GM12878 (cell line): ENCODE data around the gene CYP4F11. TPM values are rescaled to one million over a fixed set of nuclear protein-coding genes. Genes with fewer than 3 reads are reported as not detected.
"Not testable (repeated sequence)": the region's sequence is repeated elsewhere in the genome, so short reads cannot be mapped to it uniquely, and the experiment has no call there.

Experiments
- ATAC-seq: fragments of 200-7000 bp; cut with Tn5 transposase; 3 replicates; pipeline ENCODE4 v1.9.1; 2020; ENCODE audit warnings: mild to moderate bottlenecking, moderate library complexity
- BruUV-seq: library from RNA; stranded (reverse); fragments of 400-500 nt; replicated peaks from 2 replicates; lab custom pipeline; 2021; lab: Mats Ljungman, UMichigan
- CTCF ChIA-PET: fragments of 300-600 bp; sonication (Branson Sonifier 250); formaldehyde crosslinking; extraction: SDS; loops from one replicate; lab custom pipeline; 2021; ENCODE audit warnings: inconsistent platforms; lab: Yijun Ruan, JAX
- POLR2A ChIA-PET: fragments of 350-600 bp; formaldehyde crosslinking; extraction: SDS; loops from one replicate; lab custom pipeline; 2021; ENCODE audit warnings: inconsistent platforms; lab: Charles Lee
- RAD21 ChIA-PET: fragments of 300-600 bp; sonication (Branson Sonifier 250); formaldehyde crosslinking; loops from one replicate; lab custom pipeline; 2023; ENCODE audit warnings: antibody characterized with exemption; ENCODE audit not compliant: unreplicated experiment; lab: Charles Lee
- SMC1A ChIA-PET: fragments of 300-600 bp; sonication (Branson Sonifier 250); formaldehyde crosslinking; loops from one replicate; lab custom pipeline; 2023; ENCODE audit not compliant: unreplicated experiment, uncharacterized antibody; lab: Charles Lee
- DNase-seq: peaks from one replicate; pipeline ENCODE4 v3.0.0-alpha.2; 2011; ENCODE audit warnings: low read depth, low spot score
- FAIRE-seq: peaks from 3 replicates; lab custom pipeline; 2011; peaks lifted over from hg19 to GRCh38; lab: Jason Lieb, UNC
- H2AFZ ChIP-seq: 2 replicates; pipeline ENCODE4 v1.6.0; 2011; ENCODE audit warnings: low read depth, low read length, control low read depth; ENCODE audit not compliant: control insufficient read depth
- H3K27ac ChIP-seq: 2 replicates; pipeline ENCODE4 v1.5.1; 2011; ENCODE audit warnings: control low read depth; ENCODE audit not compliant: control insufficient read depth, insufficient read depth
- H3K27me3 ChIP-seq, 2 experiments: replicated peaks in 1 of 2; 2 replicates each; pipeline versions ENCODE4 v1.6.0 to v1.6.1; 2011; ENCODE audit warnings: low read length in 1 of 2; ENCODE audit not compliant: control insufficient read depth in 2 of 2, insufficient read depth in 2 of 2
- H3K36me3 ChIP-seq, 2 experiments: 2 replicates each; pipeline ENCODE4 v1.5.1; 2011; ENCODE audit warnings: low read length in 1 of 2; ENCODE audit not compliant: control insufficient read depth in 2 of 2, insufficient read depth in 2 of 2
- H3K4me1 ChIP-seq: 2 replicates; pipeline ENCODE4 v1.6.1; 2011; ENCODE audit warnings: mild to moderate bottlenecking, low read length, moderate library complexity, mixed read lengths; ENCODE audit not compliant: control insufficient read depth, insufficient read depth
- H3K4me2 ChIP-seq: 2 replicates; pipeline ENCODE4 v1.6.0; 2011; ENCODE audit warnings: control low read depth; ENCODE audit not compliant: control insufficient read depth, insufficient read depth
- H3K4me3 ChIP-seq: fragments of 200-600 bp; sonication (generic); 2 replicates; pipeline ENCODE4 v1.5.1; 2016
- H3K79me2 ChIP-seq: 2 replicates; pipeline ENCODE4 v1.6.0; 2011; ENCODE audit warnings: low read length; ENCODE audit not compliant: control insufficient read depth, insufficient read depth
- H3K9ac ChIP-seq: 2 replicates; pipeline ENCODE4 v1.8.0; 2011; ENCODE audit warnings: low read length, control low read depth, mixed read lengths; ENCODE audit not compliant: control insufficient read depth, insufficient read depth
- H3K9me3 ChIP-seq: replicated peaks from 3 replicates; pipeline ENCODE4 v1.5.1; 2011; ENCODE audit warnings: mild to moderate bottlenecking, low read length; ENCODE audit not compliant: control insufficient read depth, insufficient read depth
- H4K20me1 ChIP-seq: 2 replicates; pipeline ENCODE4 v1.6.0; 2011; ENCODE audit not compliant: control insufficient read depth, insufficient read depth
- HDAC2 ChIP-seq: fragments of 200-600 bp; sonication (generic); IDR thresholded peaks from 2 replicates; pipeline ENCODE4 v1.6.1; 2017
- IKZF1 ChIP-seq: fragments of 450-650 bp; conservative IDR thresholded peaks from 2 replicates; pipeline ENCODE4 v1.6.1; 2017; ENCODE audit warnings: antibody characterized with exemption, mild to moderate bottlenecking
- LARP7 ChIP-seq: fragments of 450-650 bp; IDR thresholded peaks from 2 replicates; pipeline ENCODE4 v1.6.1; 2017; ENCODE audit warnings: mild to moderate bottlenecking
- MXI1 ChIP-seq: fragments of 150-350 bp; IDR thresholded peaks from 2 replicates; pipeline ENCODE4 v1.6.1; 2011; ENCODE audit warnings: low read depth, mild to moderate bottlenecking, inconsistent platforms, low read length, improper control_type of control experiment
- NFYA ChIP-seq: IDR thresholded peaks from 2 replicates; pipeline ENCODE4 v1.6.1; 2011; ENCODE audit warnings: low read depth, mild to moderate bottlenecking, low read length, improper control_type of control experiment, borderline replicate concordance
- NR2C2 ChIP-seq: IDR thresholded peaks from 2 replicates; pipeline ENCODE4 v1.6.1; 2011; ENCODE audit warnings: borderline replicate concordance, low read depth; ENCODE audit not compliant: control insufficient read depth, insufficient read length
- PAX8 ChIP-seq: fragments of 450-650 bp; IDR thresholded peaks from 2 replicates; pipeline ENCODE4 v1.6.1; 2017; ENCODE audit warnings: mild to moderate bottlenecking, moderate library complexity
- RBBP5 ChIP-seq: fragments of 200-600 bp; sonication (generic); conservative IDR thresholded peaks from 2 replicates; pipeline ENCODE4 v1.6.1; 2016
- SMC3 ChIP-seq: IDR thresholded peaks from 2 replicates; pipeline ENCODE4 v1.6.1; 2011; ENCODE audit warnings: low read length, improper control_type of control experiment, borderline replicate concordance
- YBX1 ChIP-seq: fragments of 450-650 bp; IDR thresholded peaks from 2 replicates; pipeline ENCODE4 v1.6.1; 2016; ENCODE audit warnings: antibody characterized with exemption
- WGBS: methylation state at CpG from one replicate; pipeline ENCODE4 v1.1.6; 2016; ENCODE audit warnings: low lambda C conversion rate; ENCODE audit not compliant: insufficient replicate concordance, insufficient coverage; ENCODE audit errors: missing lambda C conversion rate; 5-methylcytosine and 5-hydroxymethylcytosine counted together
- in situ Hi-C: fragments of 300-500 bp; cut with MboI; formaldehyde crosslinking; loops from 9 replicates; pipeline ENCODE4 v1.14.3; 2018; ENCODE audit warnings: mixed read lengths
- intact Hi-C: fragments of 100-400 bp; cut with micrococcal nuclease; formaldehyde crosslinking; loops from one replicate; pipeline ENCODE4 v1.14.2; 2022; ENCODE audit not compliant: unreplicated experiment
- polyA plus RNA-seq, 11 experiments: library from polyadenylated mRNA; depleted of rRNA in 4 of 11; unstranded in 6 of 11; stranded (reverse) in 5 of 11; fragments of >200 nt; fragmentation: Nextera tagmentation in 4 of 11; fragmentation: Illumina TruSeq in 1 of 11; extraction: Ambion mirVana in 4 of 11; extraction: Trizol in 1 of 11; gene quantifications; 1 replicate in 1 of 11; 2 replicates in 10 of 11; pipeline versions ENCODE4 v1.2.1 to v1.2.3, GENCODE V29; 2011 to 2016; ENCODE audit warnings: inconsistent platforms in 2 of 11, missing spikeins in 2 of 11, low read depth in 1 of 11
- total RNA-seq, 4 experiments: library from RNA; depleted of rRNA in 3 of 4; stranded (reverse); fragments of >200 nt in 3 of 4; fragmentation: Illumina TruSeq in 1 of 4; extraction: Trizol in 1 of 4; gene quantifications; 2 replicates each; pipeline versions ENCODE4 v1.2.1 to v1.2.3, GENCODE V29; 2013 to 2021
- TF ChIP-seq, protein P1 (sequence below): IDR thresholded peaks from 2 replicates; pipeline ENCODE4 v1.6.1; 2011; ENCODE audit warnings: borderline replicate concordance, low read depth, mild to moderate bottlenecking, moderate library complexity, mixed read lengths, low read length; ENCODE audit not compliant: insufficient read depth; ENCODE audit errors: extremely low read length

Gene CYP4F11
- total and polyA plus RNA-seq, 10 of the 15 experiments (the other 5 are each of a cell fraction or from before 2014, with no cell fraction given): not detected

GRCh38 chr19:15900504-15900903, 33.8 kb downstream of the CYP4F11 start:
- FAIRE-seq: no peak
- ChIA-PET POLR2A (no interaction called here), CTCF (no interaction called here)

DNA sequence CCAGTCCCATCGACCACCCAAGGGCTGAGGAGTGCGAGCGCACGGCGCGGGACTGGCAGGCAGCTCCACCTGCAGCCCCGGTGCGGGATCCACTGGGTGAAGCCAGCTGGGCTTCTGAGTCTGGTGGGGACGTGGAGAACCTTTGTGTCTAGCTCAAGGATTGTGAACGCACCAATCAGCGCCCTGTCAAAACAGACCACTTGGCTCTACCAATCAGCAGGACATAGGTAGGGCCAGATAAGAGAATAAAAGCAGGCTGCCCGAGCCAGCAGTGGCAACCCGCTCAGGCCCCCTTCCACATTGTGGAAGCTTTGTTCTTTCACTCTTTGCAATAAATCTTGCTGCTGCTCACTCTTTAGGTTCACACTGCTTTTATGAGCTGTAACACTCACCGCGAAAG, 34.3 kb downstream of the CYP4F11 start:
- DNase-seq, H3K79me2 ChIP-seq, H3K4me1 ChIP-seq, H4K20me1 ChIP-seq, RAD21 ChIA-PET, POLR2A ChIA-PET, H3K27ac ChIP-seq, BruUV-seq, FAIRE-seq, ATAC-seq, H3K4me2 ChIP-seq, CTCF ChIA-PET, H3K36me3 ChIP-seq, H3K9me3 ChIP-seq, H2AFZ ChIP-seq, H3K27me3 ChIP-seq, in situ Hi-C loops, H3K4me3 ChIP-seq, H3K9ac ChIP-seq, intact Hi-C loops, SMC1A ChIA-PET: not testable (repeated sequence)
- WGBS: 46% methylated on average over 15 of the region's 15 CpGs

More at GRCh38 chr19:15900504-15900903, 33.8 kb downstream of the CYP4F11 start:
- intact Hi-C loops: no loop called here
- Histone ChIP-seq H3K79me2 (no peaks in the 10 kb centered on the region), H4K20me1 (no peaks in the 10 kb centered on the region), H2AFZ (no peak overlapping the region), H3K9ac (no peak overlapping the region), H3K36me3 (no peaks in the 10 kb centered on the region), H3K27me3 (peaks cover 0 to 3% of the 10 kb centered on the region in 2 experiments; a peak in 1 of 4 replicates), H3K9me3 (no peaks in the 10 kb centered on the region), H3K4me3 (no peak overlapping the region), H3K27ac (no peak overlapping the region), H3K4me2 (no peak overlapping the region), H3K4me1 (no peaks in the 10 kb centered on the region)
- in situ Hi-C loops: no loop called here
- 43% methylated on average over 11 of the region's 11 CpGs for WGBS
- ATAC-seq: no peak
- BruUV-seq: no TSS peak
- DNase-seq: no peak
- no peak for TF ChIP-seq LARP7
- TF ChIP-seq, protein P1, sequence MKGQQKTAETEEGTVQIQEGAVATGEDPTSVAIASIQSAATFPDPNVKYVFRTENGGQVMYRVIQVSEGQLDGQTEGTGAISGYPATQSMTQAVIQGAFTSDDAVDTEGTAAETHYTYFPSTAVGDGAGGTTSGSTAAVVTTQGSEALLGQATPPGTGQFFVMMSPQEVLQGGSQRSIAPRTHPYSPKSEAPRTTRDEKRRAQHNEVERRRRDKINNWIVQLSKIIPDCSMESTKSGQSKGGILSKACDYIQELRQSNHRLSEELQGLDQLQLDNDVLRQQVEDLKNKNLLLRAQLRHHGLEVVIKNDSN: no peak
- TF ChIP-seq NR2C2: no peak
- TF ChIP-seq YBX1: no peak
- TF ChIP-seq SMC3: no peak
- no peak for TF ChIP-seq MXI1
- TF ChIP-seq HDAC2: no peak
- TF ChIP-seq RBBP5: no peak
- TF ChIP-seq NFYA: no peak
- TF ChIP-seq IKZF1: no peak
- TF ChIP-seq PAX8: no peak
- RAD21 ChIA-PET: no interaction called here
- SMC1A ChIA-PET: no interaction called here

DNA sequence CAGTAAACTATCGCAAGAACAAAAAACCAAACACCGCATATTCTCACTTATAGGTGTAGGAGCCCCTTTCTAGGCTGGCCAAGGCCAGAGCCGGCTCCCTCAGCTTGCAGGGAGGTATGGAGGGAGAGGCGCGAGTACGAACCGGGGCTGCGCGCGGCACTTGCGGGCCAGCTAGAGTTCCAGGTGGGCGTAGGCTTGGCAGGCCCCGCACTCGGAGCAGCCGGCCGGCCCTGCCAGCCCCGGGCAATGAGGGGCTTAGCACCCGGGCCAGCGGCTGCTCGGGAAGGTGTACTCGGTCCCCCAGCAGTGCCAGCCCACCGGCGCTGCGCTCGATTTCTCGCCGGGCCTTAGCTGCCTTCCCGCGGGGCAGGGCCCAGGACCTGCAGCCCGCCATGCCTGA, 34.8 kb downstream of the CYP4F11 start:
- H3K9me3 ChIP-seq, ATAC-seq, RAD21 ChIA-PET, intact Hi-C loops, H3K9ac ChIP-seq, DNase-seq, H3K36me3 ChIP-seq, H3K27me3 ChIP-seq, H4K20me1 ChIP-seq, H3K4me2 ChIP-seq, in situ Hi-C loops, BruUV-seq, POLR2A ChIA-PET, H3K4me1 ChIP-seq, H3K4me3 ChIP-seq, SMC1A ChIA-PET, H3K27ac ChIP-seq, H3K79me2 ChIP-seq, FAIRE-seq, CTCF ChIA-PET, H2AFZ ChIP-seq: not testable (repeated sequence)
- WGBS: 64% methylated on average over 28 of the region's 30 CpGs
